Neural cell (in vitro differentiated cells): ENCODE measurements around the gene PDZRN3.
"Not testable (repeated sequence)": the region's sequence is repeated elsewhere in the genome, so short reads cannot be mapped to it uniquely, and the experiment has no call there.

Experiments
- CTCF ChIP-seq: fragments of 450-650 bp; IDR thresholded peaks from 2 replicates; pipeline ENCODE4 v1.5.1; 2014; ENCODE audit warnings: antibody characterized with exemption, mild to moderate bottlenecking, moderate library complexity; ENCODE audit not compliant: poor library complexity, severe bottlenecking
- EZH2 ChIP-seq: fragments of 200-600, 300-800 bp; shearing (Covaris generic), sonication (generic); IDR thresholded peaks from 2 replicates; pipeline ENCODE4 v1.6.1; 2014; ENCODE audit warnings: antibody characterized with exemption, low read length, borderline replicate concordance, mild to moderate bottlenecking; ENCODE audit not compliant: insufficient read depth, poor library complexity, severe bottlenecking

GRCh38 chr3:73464126-73464525 lies 160.6 kb downstream of the PDZRN3 start:
- not testable (repeated sequence) for TF ChIP-seq CTCF, EZH2
